ENCODE data around the gene TAF1D.

The TAF1D gene

DNA sequence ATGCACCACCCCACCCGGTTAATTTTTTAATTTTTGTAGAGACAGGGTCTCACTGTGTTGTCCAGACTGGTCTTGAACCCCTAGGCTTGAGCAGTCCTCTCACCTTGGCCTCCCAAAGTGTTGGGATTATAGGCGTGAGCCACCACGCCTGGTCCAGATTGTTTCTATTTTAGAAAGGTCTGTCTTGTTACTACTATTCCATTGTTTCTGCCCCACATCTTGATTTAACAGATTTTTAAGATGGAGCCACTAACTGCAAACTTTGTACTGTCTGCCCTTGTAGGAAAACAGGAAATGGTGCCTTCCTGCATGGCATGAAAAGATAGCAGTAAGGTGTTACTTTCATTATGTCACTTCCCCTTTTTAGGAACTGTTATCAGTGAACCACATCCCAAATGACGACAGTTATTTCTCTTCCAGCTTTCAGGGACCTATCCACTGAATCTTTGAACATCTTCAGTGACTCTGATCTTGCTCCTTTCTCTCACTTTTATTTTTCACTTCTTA, 23.2 kb downstream of the TAF1D start:
- DNase-seq, result no peak

- no peak for DNase-seq
Measured at GRCh38 chr11:93717501-93717900, 23.8 kb downstream of the TAF1D start.

GRCh38 chr11:93715797-93716396, 25.4 kb downstream of the TAF1D start:
- DNase-seq, result no peak

- DNase-seq, result no peak
Measured at GRCh38 chr11:93712678-93713077, 28.6 kb downstream of the TAF1D start.

DNA sequence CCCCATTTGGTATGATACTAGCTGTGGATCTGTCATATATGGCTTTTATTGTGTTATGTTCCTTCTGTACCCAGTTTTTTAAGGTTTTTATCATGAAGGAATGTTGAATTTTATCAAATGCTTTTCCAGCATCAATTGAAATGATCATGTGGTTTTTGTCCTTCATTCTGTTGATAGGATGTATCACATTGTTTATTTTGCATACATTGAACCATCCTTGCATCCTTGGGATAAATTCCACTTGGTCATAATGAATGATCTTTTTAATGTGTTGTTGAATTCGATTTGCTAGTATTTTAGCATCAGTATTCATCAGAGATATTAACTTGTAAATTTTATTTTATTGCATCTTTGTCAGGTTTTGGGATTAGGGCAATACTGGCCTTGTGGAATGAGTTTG, 31.1 kb downstream of the TAF1D start:
- DNase-seq, result no peak

DNA sequence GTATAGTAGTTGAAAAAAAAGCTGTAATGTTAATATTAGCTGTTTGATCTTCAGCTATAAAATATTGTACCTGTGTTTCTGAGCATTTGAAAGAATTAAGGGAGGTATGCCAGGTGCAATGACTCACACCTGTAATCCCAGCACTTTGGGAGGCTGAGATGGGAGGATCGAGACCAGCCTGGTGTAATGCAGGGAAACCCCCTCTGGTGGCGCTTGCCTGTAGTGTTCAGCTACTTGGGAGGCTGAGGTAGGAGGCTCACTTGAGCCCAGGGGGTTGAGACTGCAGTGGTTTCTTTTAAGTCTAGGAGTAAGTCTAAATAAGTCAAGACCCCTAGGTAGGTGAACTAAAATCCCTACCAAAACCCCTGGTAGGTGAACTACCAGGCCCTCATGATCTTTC, 37.1 kb downstream of the TAF1D start:
- peak in 1 of 2 experiments; percentile 11 for DNase-seq

- no peak for DNase-seq
Measured at GRCh38 chr11:93700830-93701229, 40.5 kb downstream of the TAF1D start.

GRCh38 chr11:93697611-93698010, 43.7 kb downstream of the TAF1D start:
- no peak for DNase-seq

GRCh38 chr11:93694557-93694956, 46.7 kb downstream of the TAF1D start:
- no peak for DNase-seq

- no peak for DNase-seq
Measured at GRCh38 chr11:93694109-93694508, 47.2 kb downstream of the TAF1D start.

- DNase-seq, result peak; percentile 21 to 50
Measured at GRCh38 chr11:93689240-93689639, 52.1 kb downstream of the TAF1D start.

DNA sequence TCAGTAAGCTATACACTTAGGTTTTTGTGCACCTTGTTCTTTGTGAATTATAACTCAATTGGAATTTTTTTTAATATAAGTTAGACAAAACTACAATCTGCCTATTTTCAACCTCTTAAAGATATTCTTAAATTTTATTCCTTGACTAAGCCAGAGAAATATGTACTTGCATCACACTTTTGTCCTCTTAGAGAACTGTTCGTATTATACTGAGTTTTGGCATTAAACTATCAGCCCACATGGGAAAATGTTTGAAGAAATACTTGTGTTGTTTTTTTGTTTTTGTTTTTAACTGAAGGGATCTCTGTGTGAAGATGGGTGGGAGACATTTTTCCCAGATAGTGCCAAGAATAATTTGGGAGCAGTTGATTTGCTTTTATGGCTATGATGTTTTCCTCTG, 54.5 kb downstream of the TAF1D start:
- DNase-seq, result no peak

DNA sequence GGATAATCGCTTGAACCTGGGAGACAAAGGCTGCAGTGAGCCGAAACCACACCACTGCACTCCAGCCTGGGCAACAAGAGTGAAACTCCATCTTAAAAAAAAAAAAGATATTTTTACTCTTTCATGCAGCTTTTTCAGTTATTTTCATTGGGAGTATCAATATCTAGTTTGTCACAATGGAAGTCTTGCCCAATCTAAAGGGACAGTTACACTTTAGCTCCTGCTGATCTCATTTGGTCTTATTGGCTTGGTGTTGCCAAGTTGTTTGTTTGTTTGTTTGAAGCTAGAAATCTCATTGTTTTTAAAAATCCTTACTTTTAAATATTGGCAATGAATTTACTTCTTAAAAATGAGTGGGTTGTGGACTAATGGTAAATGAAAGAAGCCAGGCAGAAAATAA, 55.1 kb downstream of the TAF1D start:
- no peak for DNase-seq

Data from activated CD4-positive, alpha-beta T cell treated with anti-CD3 and anti-CD28 coated beads, Interleukin-2, amount 50 U/mL, for 48 hours (primary cell).